HCT116 (cell line): ENCODE measurements around the gene FRRS1L. TPM values are rescaled to one million over a fixed set of nuclear protein-coding genes. Genes with fewer than 3 reads are reported as not detected.

Source experiments
- ATAC-seq: fragments of 200-7000 bp; cut with Tn5 transposase; 2 replicates; pipeline ENCODE4 v1.9.1; 2020; ENCODE audit warnings: mild to moderate bottlenecking, moderate library complexity
- BruUV-seq: library from RNA; stranded (reverse); fragments of 400-500 nt; replicated peaks from 2 replicates; lab custom pipeline; 2021; lab: Mats Ljungman, UMichigan
- CTCF ChIA-PET: fragments of 300-600 bp; sonication (Branson Sonifier 250); formaldehyde crosslinking; loops from one replicate; lab custom pipeline; 2021; ENCODE audit warnings: antibody characterized with exemption; lab: Charles Lee
- POLR2A ChIA-PET: fragments of 300-600, 350-600 bp; sonication (Branson Sonifier 250); formaldehyde crosslinking; loops from one replicate; lab custom pipeline; 2021; ENCODE audit warnings: antibody characterized with exemption; lab: Charles Lee
- RAD21 ChIA-PET, 2 experiments: fragments of 300-600 bp; sonication (Branson Sonifier 250); formaldehyde crosslinking; loops; one replicate each; lab custom pipeline; 2023; ENCODE audit warnings: low total read pairs in 2 of 2; ENCODE audit not compliant: uncharacterized antibody in 2 of 2, unreplicated experiment in 2 of 2, low non-redundant PET in 1 of 2; lab: Charles Lee
- DNase-seq: peaks from one replicate; pipeline ENCODE4 v3.0.0-alpha.2; 2010; ENCODE audit warnings: low read depth, low spot score
- H2AFZ ChIP-seq: fragments of 200-600 bp; shearing (Covaris generic), sonication (generic); 2 replicates; pipeline ENCODE4 v1.6.1; 2017; ENCODE audit warnings: low read depth, mixed run types, mixed read lengths, antibody characterized with exemption, low read length; ENCODE audit not compliant: poor library complexity, severe bottlenecking
- H3K27ac ChIP-seq: 2 replicates; pipeline ENCODE4 v1.5.1; 2012; ENCODE audit warnings: low read depth, low read length
- H3K27me3 ChIP-seq: fragments of 200-600 bp; sonication (generic); 2 replicates; pipeline ENCODE4 v1.6.1; 2016; ENCODE audit warnings: mixed run types, low read length, mixed read lengths; ENCODE audit not compliant: insufficient read depth
- H3K36me3 ChIP-seq, 2 experiments: fragments of 200-500 bp in 1 of 2; fragments of 200-600 bp in 1 of 2; sonication (Bioruptor generic) in 1 of 2; sonication (generic) in 1 of 2; 2 replicates each; pipeline versions ENCODE4 v1.5.1 to v1.6.1; 2014 to 2016; ENCODE audit warnings: low read length in 2 of 2, inconsistent platforms in 1 of 2, mixed read lengths in 1 of 2, mixed run types in 1 of 2; ENCODE audit not compliant: insufficient read depth in 2 of 2, control insufficient read depth in 1 of 2
- H3K4me1 ChIP-seq, 2 experiments: fragments of 200-600 bp in 1 of 2; sonication (generic) in 1 of 2; 2 replicates each; pipeline versions ENCODE4 v1.5.1 to v1.6.1; 2012 to 2017; ENCODE audit warnings: low read length in 2 of 2, inconsistent platforms in 1 of 2, mild to moderate bottlenecking in 1 of 2, mixed read lengths in 1 of 2, mixed run types in 1 of 2, moderate library complexity in 1 of 2; ENCODE audit not compliant: insufficient read depth in 2 of 2, control insufficient read depth in 1 of 2
- H3K4me2 ChIP-seq: fragments of 200-600 bp; sonication (generic); 2 replicates; pipeline ENCODE4 v1.6.1; 2017; ENCODE audit warnings: mixed run types, low read length, mixed read lengths
- H3K4me3 ChIP-seq, 2 experiments: fragments of 200-600 bp in 1 of 2; sonication (generic) in 1 of 2; replicated peaks in 1 of 2; 2 replicates each; pipeline ENCODE4 v1.5.1; 2011 to 2016; ENCODE audit warnings: low read length in 2 of 2, control low read depth in 1 of 2, low read depth in 1 of 2, mild to moderate bottlenecking in 1 of 2, mixed read lengths in 1 of 2, mixed run types in 1 of 2
- H3K79me2 ChIP-seq: fragments of 200-600 bp; sonication (generic); 2 replicates; pipeline ENCODE4 v1.6.1; 2017; ENCODE audit warnings: mild to moderate bottlenecking, mixed run types, low read length, moderate library complexity, mixed read lengths; ENCODE audit not compliant: insufficient read depth
- H3K9ac ChIP-seq: fragments of 200-600 bp; sonication (generic); 2 replicates; pipeline ENCODE4 v1.6.1; 2016; ENCODE audit warnings: low read length, mixed read lengths
- H3K9me2 ChIP-seq: fragments of 200-600 bp; sonication (generic), shearing (Covaris generic); 2 replicates; pipeline ENCODE4 v1.6.1; 2017; ENCODE audit warnings: mixed run types, mild to moderate bottlenecking, moderate library complexity; ENCODE audit not compliant: insufficient read depth
- H3K9me3 ChIP-seq, 2 experiments: fragments of 200-500 bp in 1 of 2; fragments of 200-600 bp in 1 of 2; sonication (Bioruptor generic) in 1 of 2; sonication (generic) in 1 of 2; 2 replicates each; pipeline ENCODE4 v1.6.1; 2014 to 2017; ENCODE audit warnings: low read length in 2 of 2, mixed read lengths in 2 of 2, inconsistent platforms in 1 of 2, low read depth in 1 of 2, mild to moderate bottlenecking in 1 of 2, mixed run types in 1 of 2, moderate library complexity in 1 of 2; ENCODE audit not compliant: control insufficient read depth in 1 of 2, insufficient read depth in 1 of 2
- H4K20me1 ChIP-seq: fragments of 200-600 bp; sonication (generic), shearing (Covaris generic); 2 replicates; pipeline ENCODE4 v1.6.1; 2017; ENCODE audit warnings: mixed run types, mild to moderate bottlenecking, moderate library complexity; ENCODE audit not compliant: insufficient read depth
- CEBPB ChIP-seq: IDR thresholded peaks from 2 replicates; pipeline ENCODE4 v1.6.1; 2012; ENCODE audit warnings: low read depth
- EGR1 ChIP-seq: IDR thresholded peaks from 2 replicates; pipeline ENCODE4 v1.6.1; 2012; ENCODE audit warnings: low read depth
- ELF1 ChIP-seq: IDR thresholded peaks from 2 replicates; pipeline ENCODE4 v1.6.1; 2012; ENCODE audit warnings: low read depth, borderline replicate concordance
- EZH2phosphoT487 ChIP-seq: fragments of 200-600 bp; IDR thresholded peaks from 2 replicates; pipeline ENCODE4 v1.6.1; 2018; ENCODE audit warnings: antibody characterized with exemption, borderline replicate concordance
- JUND ChIP-seq: IDR thresholded peaks from 2 replicates; pipeline ENCODE4 v1.6.1; 2012
- POLR2A ChIP-seq: IDR thresholded peaks from 2 replicates; pipeline ENCODE4 v1.7.0; 2011; ENCODE audit warnings: borderline replicate concordance; ENCODE audit not compliant: insufficient read depth, insufficient read length; ENCODE audit errors: extremely low read depth
- SIN3A ChIP-seq: IDR thresholded peaks from 2 replicates; pipeline ENCODE4 v1.6.1; 2012; ENCODE audit warnings: low read depth
- SP1 ChIP-seq: IDR thresholded peaks from 2 replicates; pipeline ENCODE4 v1.6.1; 2012; ENCODE audit warnings: low read depth
- SRF ChIP-seq: IDR thresholded peaks from 2 replicates; pipeline ENCODE4 v1.6.1; 2012; ENCODE audit warnings: low read depth
- ZFX ChIP-seq: fragments of 450-650 bp; IDR thresholded peaks from 2 replicates; pipeline ENCODE4 v1.6.1; 2017
- intact Hi-C: fragments of 100-400 bp; cut with micrococcal nuclease; formaldehyde crosslinking; loops from 2 replicates; pipeline ENCODE4 v1.10.0; 2022
- total RNA-seq: library from RNA; stranded (reverse); gene quantifications from one replicate; pipeline ENCODE4 v1.2.1, GENCODE V29; 2021; ENCODE audit not compliant: unreplicated experiment
- TF ChIP-seq, protein P1 (sequence below): IDR thresholded peaks from 2 replicates; pipeline ENCODE4 v1.6.1; 2012; ENCODE audit warnings: low read depth

FRRS1L gene
- total RNA-seq, 1 experiment from 2014 or later, result not detected

DNA sequence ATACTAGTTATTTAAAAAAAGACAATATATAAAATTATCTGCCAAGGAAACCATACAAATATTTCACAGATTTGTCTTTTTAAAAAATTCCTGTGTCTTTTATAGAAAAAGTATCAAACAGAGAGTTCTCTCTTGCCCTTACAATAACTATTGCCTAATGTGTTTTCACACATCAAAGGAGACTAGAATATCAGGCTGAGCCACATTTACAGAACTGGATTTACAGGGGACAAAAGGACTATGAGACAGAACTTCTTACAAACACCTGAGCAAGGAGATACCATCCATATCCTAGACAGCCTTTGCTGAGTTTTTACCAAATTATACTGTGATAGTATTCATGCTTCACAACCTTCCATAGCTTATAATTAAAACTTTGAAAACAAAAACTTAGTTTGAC is 81.5 kb downstream of the FRRS1L start:
- ATAC-seq, result no peak
- no peak overlapping the region for H3K4me2 ChIP-seq
- no peak for DNase-seq
- TF ChIP-seq SP1, result no peak
- TF ChIP-seq JUND, result no peak
- no peak for TF ChIP-seq ZFX
- no peak for TF ChIP-seq SIN3A
- no peak for TF ChIP-seq ELF1
- no peak for TF ChIP-seq SRF
- no peak for TF ChIP-seq EGR1
- TF ChIP-seq POLR2A, result no peak
- no peak for TF ChIP-seq EZH2phosphoT487
- TF ChIP-seq, protein P1, sequence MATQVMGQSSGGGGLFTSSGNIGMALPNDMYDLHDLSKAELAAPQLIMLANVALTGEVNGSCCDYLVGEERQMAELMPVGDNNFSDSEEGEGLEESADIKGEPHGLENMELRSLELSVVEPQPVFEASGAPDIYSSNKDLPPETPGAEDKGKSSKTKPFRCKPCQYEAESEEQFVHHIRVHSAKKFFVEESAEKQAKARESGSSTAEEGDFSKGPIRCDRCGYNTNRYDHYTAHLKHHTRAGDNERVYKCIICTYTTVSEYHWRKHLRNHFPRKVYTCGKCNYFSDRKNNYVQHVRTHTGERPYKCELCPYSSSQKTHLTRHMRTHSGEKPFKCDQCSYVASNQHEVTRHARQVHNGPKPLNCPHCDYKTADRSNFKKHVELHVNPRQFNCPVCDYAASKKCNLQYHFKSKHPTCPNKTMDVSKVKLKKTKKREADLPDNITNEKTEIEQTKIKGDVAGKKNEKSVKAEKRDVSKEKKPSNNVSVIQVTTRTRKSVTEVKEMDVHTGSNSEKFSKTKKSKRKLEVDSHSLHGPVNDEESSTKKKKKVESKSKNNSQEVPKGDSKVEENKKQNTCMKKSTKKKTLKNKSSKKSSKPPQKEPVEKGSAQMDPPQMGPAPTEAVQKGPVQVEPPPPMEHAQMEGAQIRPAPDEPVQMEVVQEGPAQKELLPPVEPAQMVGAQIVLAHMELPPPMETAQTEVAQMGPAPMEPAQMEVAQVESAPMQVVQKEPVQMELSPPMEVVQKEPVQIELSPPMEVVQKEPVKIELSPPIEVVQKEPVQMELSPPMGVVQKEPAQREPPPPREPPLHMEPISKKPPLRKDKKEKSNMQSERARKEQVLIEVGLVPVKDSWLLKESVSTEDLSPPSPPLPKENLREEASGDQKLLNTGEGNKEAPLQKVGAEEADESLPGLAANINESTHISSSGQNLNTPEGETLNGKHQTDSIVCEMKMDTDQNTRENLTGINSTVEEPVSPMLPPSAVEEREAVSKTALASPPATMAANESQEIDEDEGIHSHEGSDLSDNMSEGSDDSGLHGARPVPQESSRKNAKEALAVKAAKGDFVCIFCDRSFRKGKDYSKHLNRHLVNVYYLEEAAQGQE, result no peak
- TF ChIP-seq CEBPB, result no peak
- peaks cover 15% of the 10 kb centered on the region for H3K79me2 ChIP-seq
- H2AFZ ChIP-seq, result no peak overlapping the region
- H3K4me3 ChIP-seq, result no peak overlapping the region
- H3K9ac ChIP-seq, result no peak overlapping the region
- RAD21 ChIA-PET, result no interaction called here
- no peaks in the 10 kb centered on the region for H3K27me3 ChIP-seq
- CTCF ChIA-PET, result no interaction called here
- H3K4me1 ChIP-seq, result peaks cover 0 to 11% of the 10 kb centered on the region in 2 experiments; a peak in 2 of 4 replicates
- intact Hi-C loops, result no loop called here
- H4K20me1 ChIP-seq, result no peaks in the 10 kb centered on the region
- peaks cover 3 to 23% of the 10 kb centered on the region in 2 experiments; a peak in 3 of 4 replicates for H3K36me3 ChIP-seq
- no peaks in the 10 kb centered on the region for H3K9me2 ChIP-seq
- POLR2A ChIA-PET, result no interaction called here
- H3K9me3 ChIP-seq, result no peaks in the 10 kb centered on the region
- H3K27ac ChIP-seq, result no peak overlapping the region
- no TSS peak for BruUV-seq
